Measurements from ENCODE around the gene CCDC187.

The CCDC187 gene

GRCh38 chr9:136339173-136339957 lies 35.5 kb upstream of the CCDC187 start:
- DNase-seq (ENCODE audit: low read depth), result no peak

GRCh38 chr9:136338511-136338910 lies 34.6 kb upstream of the CCDC187 start:
- DNase-seq (ENCODE audit: low read depth), result no peak

- no peak for DNase-seq (ENCODE audit: low read depth)
These were observed 33.8 kb upstream of the CCDC187 start for GRCh38 chr9:136337416-136338395.

GRCh38 chr9:136336881-136337280 lies 33.0 kb upstream of the CCDC187 start:
- DNase-seq (ENCODE audit: low read depth), result no peak

GRCh38 chr9:136336156-136336870 lies 32.4 kb upstream of the CCDC187 start:
- DNase-seq (ENCODE audit: low read depth), result no peak

- no peak for DNase-seq (ENCODE audit: low read depth)
These were observed 31.6 kb upstream of the CCDC187 start for GRCh38 chr9:136335296-136336155.

GRCh38 chr9:136334541-136334940 lies 30.6 kb upstream of the CCDC187 start:
- DNase-seq (ENCODE audit: low read depth), result no peak

GRCh38 chr9:136333486-136333885 lies 29.6 kb upstream of the CCDC187 start:
- DNase-seq (ENCODE audit: low read depth), result no peak

GRCh38 chr9:136333045-136333444 lies 29.2 kb upstream of the CCDC187 start:
- no peak for DNase-seq (ENCODE audit: low read depth)

GRCh38 chr9:136332482-136332983 lies 28.6 kb upstream of the CCDC187 start:
- no peak for DNase-seq (ENCODE audit: low read depth)

- DNase-seq (ENCODE audit: low read depth), result no peak
These were observed 27.9 kb upstream of the CCDC187 start for GRCh38 chr9:136331556-136332481.

- DNase-seq (ENCODE audit: low read depth), result no peak
These were observed 27.1 kb upstream of the CCDC187 start for GRCh38 chr9:136331030-136331429.

GRCh38 chr9:136330406-136330990 lies 26.6 kb upstream of the CCDC187 start:
- DNase-seq (ENCODE audit: low read depth), result no peak

GRCh38 chr9:136329636-136330405 lies 25.9 kb upstream of the CCDC187 start:
- no peak for DNase-seq (ENCODE audit: low read depth)

GRCh38 chr9:136329211-136329627 lies 25.3 kb upstream of the CCDC187 start:
- no peak for DNase-seq (ENCODE audit: low read depth)

GRCh38 chr9:136328622-136329041 lies 24.7 kb upstream of the CCDC187 start:
- no peak for DNase-seq (ENCODE audit: low read depth)

GRCh38 chr9:136328011-136328621 lies 24.2 kb upstream of the CCDC187 start:
- no peak for DNase-seq (ENCODE audit: low read depth)

- DNase-seq (ENCODE audit: low read depth), result peak; percentile 29
These were observed 23.5 kb upstream of the CCDC187 start, which contains the start of gene GPSM1 for GRCh38 chr9:136327304-136327974. Gene GPSM1, plus strand, starts transcription at chr9:136327539. Its CDS starts 157 bp downstream, at chr9:136327696.

All from stromal cell of bone marrow (primary cell).